CD4-positive, CD25-positive, alpha-beta regulatory T cell (primary cell): Measurements from ENCODE around the gene GRIN2C. TPM values are rescaled to one million over a fixed set of nuclear protein-coding genes. Genes with fewer than 3 reads are reported as not detected.
A peak's percentile ranks its signal among the peaks of the same experiment; 100 is the strongest.

Source experiments
- ATAC-seq, 2 donors: fragments of 150-1000 bp; cut with Tn5 transposase; one replicate each; pipeline ENCODE4 v1.10.0; 2021; ENCODE audit warnings: low read depth in 2 of 2, moderate number of reproducible peaks in 2 of 2, moderate library complexity in 1 of 2
- DNase-seq, 3 donors: peaks; one replicate each; pipeline versions ENCODE4 v3.0.0 to v3.0.0-alpha.2; 2012 to 2022; ENCODE audit warnings: mixed read lengths in 1 of 3
- H3K27ac ChIP-seq: one replicate; pipeline ENCODE4 v1.7.0; 2013; ENCODE audit warnings: mild to moderate bottlenecking, low read length; ENCODE audit not compliant: insufficient read depth, poor library complexity, severe bottlenecking
- H3K27me3 ChIP-seq: one replicate; pipeline ENCODE4 v1.7.0; 2013; ENCODE audit warnings: low read length; ENCODE audit not compliant: control insufficient read depth, insufficient read depth
- H3K36me3 ChIP-seq: one replicate; pipeline ENCODE4 v1.7.0; 2013; ENCODE audit warnings: mild to moderate bottlenecking, low read length, moderate library complexity; ENCODE audit not compliant: control insufficient read depth, insufficient read depth
- H3K4me1 ChIP-seq: 2 replicates; pipeline ENCODE4 v1.7.0; 2013; ENCODE audit warnings: mild to moderate bottlenecking, low read length; ENCODE audit not compliant: insufficient read depth, control insufficient read depth, poor library complexity, severe bottlenecking
- H3K4me3 ChIP-seq: one replicate; pipeline ENCODE4 v1.7.0; 2013; ENCODE audit warnings: low read depth, mild to moderate bottlenecking, low read length, moderate library complexity
- H3K9me3 ChIP-seq, 2 experiments: 1 replicate in 1 of 2; 2 replicates in 1 of 2; pipeline ENCODE4 v1.7.0; 2013; ENCODE audit warnings: low read length in 2 of 2, mild to moderate bottlenecking in 1 of 2, moderate library complexity in 1 of 2; ENCODE audit not compliant: control insufficient read depth in 2 of 2
- H3K27ac Mint-ChIP-seq, 3 donors: one replicate each; pipeline ENCODE4 v1.8.0; 2020 to 2022; ENCODE audit warnings: mild to moderate bottlenecking in 3 of 3, mixed read lengths in 3 of 3, moderate library complexity in 2 of 3
- H3K27me3 Mint-ChIP-seq: one replicate; pipeline ENCODE4 v1.8.0; 2022; ENCODE audit warnings: mild to moderate bottlenecking, mixed read lengths
- H3K36me3 Mint-ChIP-seq: one replicate; pipeline ENCODE4 v1.8.0; 2020; ENCODE audit warnings: mixed read lengths
- H3K4me1 Mint-ChIP-seq, 4 donors: one replicate each; pipeline ENCODE4 v1.8.0; 2020 to 2022; ENCODE audit warnings: mixed read lengths in 4 of 4, mild to moderate bottlenecking in 1 of 4
- H3K4me3 Mint-ChIP-seq, 4 donors: one replicate each; pipeline ENCODE4 v1.8.0; 2020 to 2022; ENCODE audit warnings: mild to moderate bottlenecking in 4 of 4, mixed read lengths in 4 of 4, moderate library complexity in 3 of 4
- H3K9me3 Mint-ChIP-seq, 7 donors: one replicate each; pipeline ENCODE4 v1.8.0; 2020 to 2022; ENCODE audit warnings: mixed read lengths in 7 of 7, mild to moderate bottlenecking in 3 of 7, moderate library complexity in 2 of 7
- polyA plus RNA-seq, 4 donors: library from polyadenylated mRNA; unstranded; fragments of 300-500 nt; fragmentation: Illumina TruSeq; gene quantifications; one replicate each; pipeline ENCODE4 v1.2.3, GENCODE V29; 2021
- total RNA-seq: library from RNA; stranded (reverse); gene quantifications from one replicate; pipeline ENCODE4 v1.2.3, GENCODE V29; 2022

Gene GRIN2C
- total and polyA plus RNA-seq, 5 donors from 2014 or later = not detected

DNA sequence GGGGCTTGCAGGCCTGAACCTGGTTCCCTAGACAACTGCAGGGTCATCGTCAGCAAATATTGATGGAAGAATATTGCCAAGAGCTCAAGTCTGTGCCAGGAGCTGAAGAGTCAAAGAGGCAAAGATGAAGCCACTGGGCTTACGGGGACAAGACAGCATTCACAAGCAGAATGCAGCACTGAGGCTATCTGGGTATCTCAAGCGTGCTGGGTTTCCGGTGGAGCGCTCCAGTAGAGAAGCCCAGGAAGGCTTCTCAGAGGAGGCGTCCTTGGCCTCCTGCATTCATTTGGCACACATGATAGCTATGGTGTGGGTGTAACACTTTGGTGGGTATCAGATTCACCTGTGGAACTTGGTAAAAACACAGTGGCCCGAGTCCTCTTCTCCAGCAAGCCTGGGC lies 30.9 kb upstream of the GRIN2C start:
- Histone ChIP-seq H3K27me3 (peaks cover 3% of the 10 kb centered on the region), H3K4me1 (peaks cover 9% of the 10 kb centered on the region), H3K36me3 (no peaks in the 10 kb centered on the region), H3K27ac (no peak overlapping the region), H3K9me3 (no peaks in the 10 kb centered on the region), H3K4me3 (no peak overlapping the region)
- Mint-ChIP-seq H3K4me1 (peaks cover 0 to 2% (median 1%) of the 10 kb centered on the region in 4 donors), H3K27ac (no peak overlapping the region), H3K9me3 (peaks cover 0 to 4% (median 0%) of the 10 kb centered on the region in 7 donors), H3K27me3 (peaks cover 47% of the 10 kb centered on the region), H3K4me3 (no peak overlapping the region), H3K36me3 (no peaks in the 10 kb centered on the region)
- DNase-seq (no peak), ATAC-seq (no peak)

DNA sequence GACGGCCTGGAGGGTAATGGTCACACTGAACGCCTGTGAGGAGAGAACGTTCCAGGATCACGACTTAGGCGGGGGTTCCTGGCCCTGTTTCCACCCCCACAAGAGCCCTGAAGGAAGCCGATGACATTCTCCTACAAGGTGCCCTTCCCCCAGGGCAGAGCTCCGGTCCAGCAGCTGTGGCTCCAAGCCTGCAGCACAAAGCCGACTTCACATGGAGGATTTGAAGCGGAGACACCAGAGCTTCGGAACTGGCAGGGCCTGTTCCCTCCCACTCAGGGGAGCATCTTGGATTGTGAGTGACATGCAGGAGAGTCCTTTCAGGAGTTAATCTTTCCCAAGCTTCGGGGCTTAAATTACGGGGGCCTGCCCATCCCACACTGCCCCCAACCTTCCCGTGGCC lies 28.8 kb upstream of the GRIN2C start:
- H3K4me3 Mint-ChIP-seq = no peak overlapping the region

DNA sequence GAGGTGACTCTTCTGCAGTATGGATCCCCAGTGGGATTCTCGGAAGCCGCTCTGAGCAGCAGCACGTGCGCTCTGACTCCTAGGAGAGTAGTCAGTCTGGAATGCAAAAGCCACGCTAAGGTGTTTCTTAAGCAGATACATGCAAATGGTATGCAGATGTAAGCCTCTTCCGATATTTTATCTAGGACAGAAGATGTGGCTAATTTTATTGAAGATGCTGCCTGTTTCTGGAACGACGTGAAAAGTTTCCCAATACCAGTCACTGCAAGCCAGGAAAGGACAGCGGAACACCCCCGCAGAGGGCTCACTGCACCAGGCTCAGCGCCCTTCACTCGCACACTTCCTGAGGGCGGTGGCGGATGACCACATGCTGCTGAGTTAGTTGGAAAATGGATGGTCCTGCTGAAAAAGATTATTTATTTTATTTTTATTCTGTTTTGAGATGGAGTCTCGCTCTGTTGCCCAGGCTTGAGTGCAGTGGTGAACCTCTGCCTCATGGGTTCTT lies 23.6 kb upstream of the GRIN2C start:
- H3K9me3 ChIP-seq = no peaks in the 10 kb centered on the region
- no peak overlapping the region for H3K4me3 ChIP-seq
- no peaks in the 10 kb centered on the region for H3K36me3 ChIP-seq
- Mint-ChIP-seq H3K27me3 (peaks cover 21% of the 10 kb centered on the region), H3K27ac (no peak overlapping the region), H3K4me1 (no peaks in the 10 kb centered on the region), H3K36me3 (no peaks in the 10 kb centered on the region), H3K9me3 (peaks cover 0 to 4% (median 0%) of the 10 kb centered on the region in 7 donors), H3K4me3 (no peak overlapping the region)
- H3K27ac ChIP-seq = no peak overlapping the region
- ATAC-seq (no peak), DNase-seq (no peak)
- H3K4me1 ChIP-seq = no peaks in the 10 kb centered on the region
- no peaks in the 10 kb centered on the region for H3K27me3 ChIP-seq

More for the DNA sequence above, 28.8 kb upstream of the GRIN2C start:
- no peaks in the 10 kb centered on the region for H3K36me3 Mint-ChIP-seq
- no peaks in the 10 kb centered on the region for H3K9me3 ChIP-seq
- H3K27ac Mint-ChIP-seq = no peak overlapping the region
- peaks cover 0 to 4% (median 0%) of the 10 kb centered on the region in 7 donors for H3K9me3 Mint-ChIP-seq
- no peaks in the 10 kb centered on the region for H3K27me3 ChIP-seq
- no peak overlapping the region for H3K27ac ChIP-seq
- no peak for ATAC-seq
- H3K27me3 Mint-ChIP-seq = peaks cover 32% of the 10 kb centered on the region
- DNase-seq = no peak
- no peaks in the 10 kb centered on the region for H3K36me3 ChIP-seq
- H3K4me1 ChIP-seq = peaks cover 7% of the 10 kb centered on the region
- no peaks in the 10 kb centered on the region for H3K4me1 Mint-ChIP-seq
- no peak overlapping the region for H3K4me3 ChIP-seq

- Mint-ChIP-seq H3K36me3 (no peaks in the 10 kb centered on the region), H3K9me3 (peaks cover 0 to 4% (median 0%) of the 10 kb centered on the region in 7 donors), H3K27ac (no peak overlapping the region), H3K27me3 (peaks cover 21% of the 10 kb centered on the region), H3K4me3 (no peak overlapping the region), H3K4me1 (no peaks in the 10 kb centered on the region)
- no peaks in the 10 kb centered on the region for H3K4me1 ChIP-seq
- DNase-seq (no peak), ATAC-seq (no peak)
- H3K9me3 ChIP-seq = no peaks in the 10 kb centered on the region
- H3K27me3 ChIP-seq = no peaks in the 10 kb centered on the region
- no peak overlapping the region for H3K4me3 ChIP-seq
- no peak overlapping the region for H3K27ac ChIP-seq
- H3K36me3 ChIP-seq = no peaks in the 10 kb centered on the region
Observed at GRCh38 chr17:74882517-74883240, 23.0 kb upstream of the GRIN2C start.

DNA sequence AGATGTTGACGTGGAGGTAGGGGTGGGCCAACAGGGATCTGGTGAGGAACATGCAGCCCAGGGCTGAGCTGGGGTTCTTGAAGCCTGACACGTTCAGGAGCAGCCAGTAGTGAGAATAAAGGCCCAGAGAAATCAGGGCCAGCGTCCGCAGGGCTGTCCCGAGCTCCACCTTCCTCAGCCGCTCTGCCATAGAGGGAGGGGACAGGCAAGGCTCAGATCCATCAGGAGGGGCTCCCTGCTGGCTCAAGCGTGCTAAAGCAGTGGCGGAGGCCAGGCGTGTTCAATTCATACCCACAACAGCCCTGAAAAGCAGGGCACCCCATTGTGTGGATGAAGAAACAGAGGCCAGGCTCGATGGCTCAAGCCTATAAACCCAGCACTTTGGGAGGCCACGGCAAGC lies 21.4 kb upstream of the GRIN2C start:
- H3K36me3 ChIP-seq = no peaks in the 10 kb centered on the region
- no peaks in the 10 kb centered on the region for H3K27me3 ChIP-seq
- H3K4me1 Mint-ChIP-seq = no peaks in the 10 kb centered on the region
- no peak overlapping the region for H3K4me3 Mint-ChIP-seq
- ATAC-seq (no peak), DNase-seq (no peak)
- no peaks in the 10 kb centered on the region for H3K9me3 Mint-ChIP-seq
- no peak overlapping the region for H3K27ac Mint-ChIP-seq
- no peak overlapping the region for H3K27ac ChIP-seq
- H3K36me3 Mint-ChIP-seq = no peaks in the 10 kb centered on the region
- no peaks in the 10 kb centered on the region for H3K9me3 ChIP-seq
- peaks cover 16% of the 10 kb centered on the region for H3K27me3 Mint-ChIP-seq
- H3K4me3 ChIP-seq = no peak overlapping the region
- H3K4me1 ChIP-seq = no peaks in the 10 kb centered on the region

DNA sequence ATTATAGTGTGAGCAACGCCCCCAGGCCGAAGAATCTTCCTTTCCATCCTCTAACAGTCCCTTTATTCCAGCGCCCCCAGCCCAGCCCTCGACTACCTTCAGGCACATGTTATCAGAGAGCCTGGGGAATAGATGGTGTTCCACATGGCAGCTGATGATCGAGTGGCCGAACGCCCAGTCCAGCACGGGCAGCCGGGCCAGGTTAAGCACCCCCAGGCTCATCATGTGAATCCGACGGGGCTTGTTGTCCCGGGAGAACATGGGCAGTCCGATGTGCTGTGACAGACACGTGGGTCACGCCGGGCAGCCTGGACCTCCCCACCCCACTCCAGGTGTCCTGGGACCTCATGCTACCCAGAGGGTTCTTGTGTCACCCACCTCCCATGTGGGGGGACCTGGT lies 19.6 kb upstream of the GRIN2C start:
- no peak for DNase-seq
- no peak overlapping the region for H3K4me3 ChIP-seq
- ATAC-seq = no peak
- peak overlapping the region in 1 of 4 donors; percentile 49 for H3K4me3 Mint-ChIP-seq
- H3K27me3 ChIP-seq = no peaks in the 10 kb centered on the region
- no peaks in the 10 kb centered on the region for H3K9me3 ChIP-seq
- H3K27me3 Mint-ChIP-seq = peaks cover 16% of the 10 kb centered on the region
- peaks cover 0 to 5% (median 0%) of the 10 kb centered on the region in 4 donors for H3K4me1 Mint-ChIP-seq
- no peaks in the 10 kb centered on the region for H3K36me3 Mint-ChIP-seq
- no peaks in the 10 kb centered on the region for H3K9me3 Mint-ChIP-seq
- H3K27ac Mint-ChIP-seq = no peak overlapping the region
- H3K36me3 ChIP-seq = no peaks in the 10 kb centered on the region
- H3K27ac ChIP-seq = no peak overlapping the region
- H3K4me1 ChIP-seq = no peaks in the 10 kb centered on the region

- H3K27ac ChIP-seq = no peak overlapping the region
Observed at GRCh38 chr17:74878658-74879057, 19.0 kb upstream of the GRIN2C start.

More at GRCh38 chr17:74878658-74879057, 19.0 kb upstream of the GRIN2C start:
- H3K27me3 ChIP-seq = no peaks in the 10 kb centered on the region
- Mint-ChIP-seq H3K27me3 (peaks cover 16% of the 10 kb centered on the region), H3K36me3 (no peaks in the 10 kb centered on the region), H3K27ac (no peak overlapping the region), H3K4me3 (no peak overlapping the region), H3K4me1 (peaks cover 3 to 5% (median 4%) of the 10 kb centered on the region in 4 donors), H3K9me3 (no peaks in the 10 kb centered on the region)
- H3K4me1 ChIP-seq = peaks cover 3% of the 10 kb centered on the region
- H3K4me3 ChIP-seq = no peak overlapping the region
- DNase-seq (no peak), ATAC-seq (no peak)
- no peaks in the 10 kb centered on the region for H3K36me3 ChIP-seq
- no peaks in the 10 kb centered on the region for H3K9me3 ChIP-seq
